NOMO-1 treated with DMSO at 0.1 percent for 48 hours (cell line): ENCODE results near the gene TSHZ3.

Experiments used
- DNase-seq: peaks from one replicate; lab custom pipeline; 2025; ENCODE audit not compliant: unreplicated experiment; lab: John Stamatoyannopoulos, UW

Gene TSHZ3

GRCh38 chr19:31354799-31355664 is 5.8 kb upstream of the TSHZ3 start:
- DNase-seq, result no peak

- DNase-seq, result no peak
Measured at GRCh38 chr19:31354316-31354715, 5.1 kb upstream of the TSHZ3 start.

GRCh38 chr19:31353833-31354232 is 4.6 kb upstream of the TSHZ3 start:
- no peak for DNase-seq

GRCh38 chr19:31352782-31353651 is 3.8 kb upstream of the TSHZ3 start:
- no peak for DNase-seq

- no peak for DNase-seq
Measured at GRCh38 chr19:31352296-31352781, 3.1 kb upstream of the TSHZ3 start.

GRCh38 chr19:31351855-31352195 is 2.6 kb upstream of the TSHZ3 start:
- DNase-seq, result no peak

- no peak for DNase-seq
Measured at GRCh38 chr19:31351056-31351854, 2.0 kb upstream of the TSHZ3 start.

GRCh38 chr19:31350693-31351055 is 1.4 kb upstream of the TSHZ3 start:
- peak; percentile 25 for DNase-seq

GRCh38 chr19:31350033-31350692 is 927 bp upstream of the TSHZ3 start:
- peak; percentile 15 for DNase-seq

- no peak for DNase-seq
Measured at GRCh38 chr19:31348481-31349159, 616 bp downstream of the TSHZ3 start.

GRCh38 chr19:31347828-31348392 is 1.3 kb downstream of the TSHZ3 start:
- no peak for DNase-seq

GRCh38 chr19:31347354-31347753 is 1.9 kb downstream of the TSHZ3 start:
- no peak for DNase-seq

GRCh38 chr19:31346184-31347059 is 2.8 kb downstream of the TSHZ3 start:
- no peak for DNase-seq

GRCh38 chr19:31344403-31344802 is 4.8 kb downstream of the TSHZ3 start:
- no peak for DNase-seq

- DNase-seq, result no peak
Measured at GRCh38 chr19:31342926-31343325, 6.3 kb downstream of the TSHZ3 start.

- DNase-seq, result peak; percentile 76
Measured at GRCh38 chr19:31340042-31341025, 8.9 kb downstream of the TSHZ3 start.

- no peak for DNase-seq
Measured at GRCh38 chr19:31339411-31339810, 9.8 kb downstream of the TSHZ3 start.
